Subcutaneous abdominal adipose tissue (tissue), 5 donors: ENCODE results near the gene KCNRG.

Experiments used
- H3K27ac ChIP-seq: one replicate; pipeline ENCODE4 v1.7.0; 2013; ENCODE audit warnings: low read depth, mild to moderate bottlenecking, inconsistent platforms, low read length, moderate library complexity
- H3K27me3 ChIP-seq, 5 donors: one replicate each; pipeline ENCODE4 v1.7.0; 2013; ENCODE audit warnings: low read length in 5 of 5, inconsistent platforms in 1 of 5; ENCODE audit not compliant: control insufficient read depth in 5 of 5, insufficient read depth in 4 of 5
- H3K36me3 ChIP-seq, 5 donors: one replicate each; pipeline ENCODE4 v1.7.0; 2013; ENCODE audit warnings: low read length in 5 of 5; ENCODE audit not compliant: control insufficient read depth in 5 of 5, insufficient read depth in 5 of 5
- H3K4me1 ChIP-seq, 5 donors: one replicate each; pipeline ENCODE4 v1.7.0; 2013; ENCODE audit warnings: low read length in 5 of 5, mild to moderate bottlenecking in 3 of 5, moderate library complexity in 1 of 5; ENCODE audit not compliant: control insufficient read depth in 5 of 5, insufficient read depth in 5 of 5
- H3K4me3 ChIP-seq, 5 donors: one replicate each; pipeline ENCODE4 v1.7.0; 2013; ENCODE audit warnings: low read length in 5 of 5, low read depth in 1 of 5
- H3K9ac ChIP-seq, 5 donors: one replicate each; pipeline ENCODE4 v1.7.0; 2013; ENCODE audit warnings: low read length in 5 of 5, mild to moderate bottlenecking in 4 of 5, moderate library complexity in 3 of 5
- H3K9me3 ChIP-seq, 5 donors: one replicate each; pipeline ENCODE4 v1.7.0; 2013; ENCODE audit warnings: low read length in 5 of 5; ENCODE audit not compliant: control insufficient read depth in 5 of 5
- donor health status: healthy.
- donor health status: healthy.
- donor health status: healthy.
- donor health status: healthy.
- donor health status: healthy.

KCNRG gene

DNA sequence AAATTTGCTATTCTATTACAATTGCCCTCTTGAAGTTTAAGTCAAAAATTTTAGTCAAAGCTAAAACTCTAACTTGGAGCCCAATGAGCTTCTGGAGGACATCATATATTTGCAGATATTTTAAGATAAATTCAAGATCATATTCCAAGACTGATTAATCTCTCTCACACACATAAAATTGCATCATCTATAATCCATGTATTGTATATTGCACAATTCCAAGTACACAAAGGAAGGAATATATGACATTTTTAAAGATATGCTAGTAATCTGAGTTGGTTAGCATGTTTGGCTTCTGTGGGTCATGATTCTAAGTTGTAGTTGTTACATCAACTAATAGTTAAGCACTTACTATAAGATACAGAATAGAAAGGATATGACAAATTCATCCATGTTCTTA, 53.3 kb downstream of the KCNRG start:
- Histone ChIP-seq H3K36me3 (peaks cover 4 to 20% (median 6%) of the 10 kb centered on the region in 5 donors), H3K4me1 (peaks cover 0 to 19% (median 6%) of the 10 kb centered on the region in 5 donors), H3K4me3 (no peak overlapping the region), H3K27ac (no peak overlapping the region), H3K27me3 (no peaks in the 10 kb centered on the region), H3K9ac (no peak overlapping the region), H3K9me3 (no peaks in the 10 kb centered on the region)

DNA sequence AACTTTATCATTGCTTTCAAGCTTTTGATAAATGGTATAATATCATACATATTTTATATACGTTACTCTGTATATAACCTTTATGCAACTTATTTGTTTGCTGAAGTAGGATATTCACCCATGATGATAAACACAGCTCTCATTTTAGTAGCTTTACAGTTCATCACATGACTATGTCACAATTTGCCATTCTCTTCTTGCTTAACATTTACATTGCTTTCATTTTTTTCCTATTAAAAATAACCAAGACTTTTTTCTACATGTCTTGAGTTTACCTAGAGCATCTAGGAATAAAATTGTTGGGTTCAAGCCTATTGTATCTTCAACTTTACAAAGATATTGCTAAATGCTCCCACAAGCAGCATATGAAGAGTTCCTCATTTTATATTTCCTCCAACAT, 54.0 kb downstream of the KCNRG start:
- Histone ChIP-seq H3K27me3 (no peaks in the 10 kb centered on the region), H3K27ac (no peak overlapping the region), H3K9ac (no peak overlapping the region), H3K4me3 (no peak overlapping the region), H3K36me3 (peaks cover 4 to 20% (median 6%) of the 10 kb centered on the region in 5 donors), H3K9me3 (no peaks in the 10 kb centered on the region), H3K4me1 (peaks cover 0 to 20% (median 6%) of the 10 kb centered on the region in 5 donors)

DNA sequence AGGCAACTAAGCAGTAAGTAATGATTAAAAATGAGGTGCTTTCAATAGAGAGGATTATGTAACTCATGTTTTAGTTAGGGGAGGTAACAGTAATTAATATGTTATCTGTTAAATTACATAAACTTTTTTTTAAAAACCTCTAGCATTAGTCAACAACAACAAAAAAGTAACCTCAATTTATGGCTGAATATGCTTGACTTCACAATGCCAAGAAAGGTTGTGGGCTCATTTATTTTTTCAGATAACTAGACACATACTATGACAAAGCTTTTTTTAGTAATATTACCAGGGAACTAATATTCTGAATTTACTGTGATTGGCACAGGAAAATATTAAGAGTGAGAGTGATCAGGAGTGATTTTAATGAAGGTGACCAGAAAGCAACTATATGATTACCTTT, 54.9 kb downstream of the KCNRG start:
- H3K36me3 ChIP-seq, result peaks cover 4 to 20% (median 6%) of the 10 kb centered on the region in 5 donors
- no peak overlapping the region for H3K9ac ChIP-seq
- H3K4me1 ChIP-seq, result peaks cover 0 to 21% (median 6%) of the 10 kb centered on the region in 5 donors
- no peak overlapping the region for H3K27ac ChIP-seq
- no peaks in the 10 kb centered on the region for H3K27me3 ChIP-seq
- no peaks in the 10 kb centered on the region for H3K9me3 ChIP-seq
- no peak overlapping the region for H3K4me3 ChIP-seq
